Measurements from ENCODE around the gene CRABP1. TPM values are rescaled to one million over a fixed set of nuclear protein-coding genes. Genes with fewer than 3 reads are reported as not detected.

Gene CRABP1
- total RNA-seq, 1 donor from 2014 or later = not detected

DNA sequence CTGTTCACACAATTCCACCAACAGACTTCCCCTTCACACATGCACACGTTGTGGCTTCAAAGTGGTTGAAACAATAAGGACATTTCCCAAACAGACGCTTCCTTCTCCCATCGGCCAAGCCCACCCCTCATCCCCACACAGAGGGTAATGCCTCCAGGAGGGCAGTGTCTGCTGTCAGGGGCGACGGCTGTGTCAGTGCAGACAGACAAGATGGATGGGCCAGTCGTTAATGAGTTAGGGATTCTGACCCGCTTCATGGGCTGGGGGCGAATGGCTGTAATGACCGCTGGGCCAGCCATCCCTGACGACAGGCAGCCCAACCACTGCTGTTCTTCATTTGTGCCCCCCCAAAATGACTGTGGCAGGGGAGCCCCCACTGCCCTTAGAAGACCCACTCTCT is 20.6 kb upstream of the CRABP1 start:
- Histone ChIP-seq H3K27me3 (no peaks in the 10 kb centered on the region), H3K36me3 (no peaks in the 10 kb centered on the region), H3K9me3 (no peaks in the 10 kb centered on the region), H3K4me3 (no peak overlapping the region), H3K27ac (no peak overlapping the region), H3K4me1 (peaks cover 4% of the 10 kb centered on the region)
- intact Hi-C loops (cut with DNase I) = no loop called here
- TF ChIP-seq, protein P1, sequence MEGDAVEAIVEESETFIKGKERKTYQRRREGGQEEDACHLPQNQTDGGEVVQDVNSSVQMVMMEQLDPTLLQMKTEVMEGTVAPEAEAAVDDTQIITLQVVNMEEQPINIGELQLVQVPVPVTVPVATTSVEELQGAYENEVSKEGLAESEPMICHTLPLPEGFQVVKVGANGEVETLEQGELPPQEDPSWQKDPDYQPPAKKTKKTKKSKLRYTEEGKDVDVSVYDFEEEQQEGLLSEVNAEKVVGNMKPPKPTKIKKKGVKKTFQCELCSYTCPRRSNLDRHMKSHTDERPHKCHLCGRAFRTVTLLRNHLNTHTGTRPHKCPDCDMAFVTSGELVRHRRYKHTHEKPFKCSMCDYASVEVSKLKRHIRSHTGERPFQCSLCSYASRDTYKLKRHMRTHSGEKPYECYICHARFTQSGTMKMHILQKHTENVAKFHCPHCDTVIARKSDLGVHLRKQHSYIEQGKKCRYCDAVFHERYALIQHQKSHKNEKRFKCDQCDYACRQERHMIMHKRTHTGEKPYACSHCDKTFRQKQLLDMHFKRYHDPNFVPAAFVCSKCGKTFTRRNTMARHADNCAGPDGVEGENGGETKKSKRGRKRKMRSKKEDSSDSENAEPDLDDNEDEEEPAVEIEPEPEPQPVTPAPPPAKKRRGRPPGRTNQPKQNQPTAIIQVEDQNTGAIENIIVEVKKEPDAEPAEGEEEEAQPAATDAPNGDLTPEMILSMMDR (IDR thresholded peaks at IDR 0.05) = no peak
- ATAC-seq (no peak), DNase-seq (no peak)

DNA sequence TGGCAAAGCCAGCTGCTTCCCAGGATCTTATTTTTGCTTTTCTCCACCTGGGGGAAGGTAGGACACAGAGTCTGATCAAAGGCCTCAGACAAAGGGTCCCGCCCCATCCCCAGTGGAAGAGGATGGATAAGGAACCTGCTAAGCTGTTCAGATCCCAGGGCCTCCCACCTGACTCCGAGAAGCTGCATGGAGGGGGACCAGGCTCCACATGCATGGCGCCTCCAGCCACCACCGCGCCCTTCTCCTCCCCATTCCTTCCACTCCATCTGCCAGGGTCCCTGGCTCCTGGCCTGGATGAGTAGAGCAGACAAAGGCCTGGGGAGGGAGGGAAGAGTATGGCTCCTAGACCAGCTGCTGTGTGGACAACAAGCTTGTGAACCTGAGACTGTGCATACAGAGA is 20.0 kb upstream of the CRABP1 start:
- H3K27ac ChIP-seq = no peak overlapping the region
- TF ChIP-seq, protein P1 (IDR thresholded peaks at IDR 0.05) = no peak
- no peaks in the 10 kb centered on the region for H3K9me3 ChIP-seq
- H3K27me3 ChIP-seq = no peaks in the 10 kb centered on the region
- no peaks in the 10 kb centered on the region for H3K36me3 ChIP-seq
- H3K4me3 ChIP-seq = no peak overlapping the region
- DNase-seq (no peak), ATAC-seq (no peak)
- intact Hi-C loops (cut with DNase I) = no loop called here
- H3K4me1 ChIP-seq = peaks cover 4% of the 10 kb centered on the region

DNA sequence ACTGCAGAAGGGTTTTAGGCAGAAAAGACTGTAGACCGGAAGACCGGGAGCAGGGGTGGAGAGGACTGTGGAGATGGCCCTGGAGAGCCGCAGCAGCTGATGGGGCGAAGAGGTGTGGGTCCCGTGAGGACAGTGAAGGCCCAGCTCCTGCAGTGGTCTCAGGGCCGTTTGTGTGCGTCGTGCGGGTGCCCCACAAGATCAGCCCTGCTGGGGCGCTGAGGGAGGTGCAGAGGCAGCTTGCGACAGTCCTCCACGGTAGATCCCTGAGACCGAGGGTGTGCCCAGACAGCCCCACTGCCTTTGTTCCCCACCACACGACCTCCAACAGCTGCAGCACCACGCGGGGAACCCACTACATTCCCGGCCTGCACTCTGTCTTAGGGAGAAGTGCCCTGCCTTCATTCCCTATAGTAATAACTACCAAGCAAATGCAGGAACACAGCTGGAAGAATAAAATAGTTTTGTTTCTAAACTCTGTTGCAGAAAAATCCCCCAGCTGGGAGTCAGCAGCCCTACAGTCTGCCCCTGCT is 19.0 kb upstream of the CRABP1 start:
- ATAC-seq (no peak), DNase-seq (peak; percentile 52)
- H3K4me3 ChIP-seq = no peak overlapping the region
- TF ChIP-seq, protein P1 (IDR thresholded peaks at IDR 0.05) = no peak
- H3K27ac ChIP-seq = no peak overlapping the region
- H3K36me3 ChIP-seq = no peaks in the 10 kb centered on the region
- H3K27me3 ChIP-seq = no peaks in the 10 kb centered on the region
- peaks cover 4% of the 10 kb centered on the region for H3K4me1 ChIP-seq
- H3K9me3 ChIP-seq = no peaks in the 10 kb centered on the region
- intact Hi-C loops (cut with DNase I) = no loop called here

DNA sequence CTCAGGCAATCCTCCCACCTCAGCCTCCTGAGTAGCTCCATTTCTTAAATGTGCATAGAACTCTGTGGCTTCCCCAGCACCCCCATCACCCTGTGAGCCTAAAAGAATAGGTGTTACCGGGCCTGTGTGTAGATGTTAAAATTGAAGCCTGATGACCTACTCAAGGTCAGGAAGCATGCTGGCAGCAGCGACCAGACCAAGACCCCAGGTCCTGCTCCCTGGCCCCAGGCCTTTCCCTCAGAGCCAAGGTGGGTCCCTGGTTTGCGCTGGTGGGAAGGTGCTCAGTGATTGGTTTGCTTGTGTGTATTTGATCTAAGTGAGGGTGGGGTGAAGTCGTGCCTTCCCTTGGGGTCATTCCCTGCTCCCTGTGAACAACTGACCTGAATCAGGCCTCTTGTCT is 18.4 kb upstream of the CRABP1 start:
- intact Hi-C loops (cut with DNase I) = no loop called here
- Histone ChIP-seq H3K36me3 (no peaks in the 10 kb centered on the region), H3K9me3 (no peaks in the 10 kb centered on the region), H3K4me3 (no peak overlapping the region), H3K27ac (no peak overlapping the region), H3K4me1 (peaks cover 4% of the 10 kb centered on the region), H3K27me3 (no peaks in the 10 kb centered on the region)
- DNase-seq (no peak), ATAC-seq (no peak)
- TF ChIP-seq, protein P1 (IDR thresholded peaks at IDR 0.05) = no peak

DNA sequence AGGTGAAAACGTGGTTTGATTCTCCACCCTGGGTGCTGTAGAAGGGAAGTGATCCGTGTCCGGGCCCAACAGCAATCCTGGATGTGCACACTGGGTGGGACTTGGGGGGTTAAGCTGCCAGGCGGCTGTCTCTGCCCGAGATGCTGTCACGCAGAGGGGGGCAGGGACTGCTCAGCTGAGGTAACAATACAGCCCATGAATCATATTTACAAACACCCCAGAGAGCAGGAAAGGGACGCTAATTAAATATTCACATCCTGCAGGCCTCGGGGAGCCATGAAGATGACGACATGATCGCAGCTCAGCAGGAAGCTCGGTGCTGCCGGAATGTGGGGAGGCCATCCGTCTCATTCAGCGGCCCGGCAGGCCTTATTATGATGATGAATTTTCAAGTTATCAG is 17.9 kb upstream of the CRABP1 start:
- Histone ChIP-seq H3K27me3 (no peaks in the 10 kb centered on the region), H3K4me1 (peaks cover 4% of the 10 kb centered on the region), H3K36me3 (no peaks in the 10 kb centered on the region), H3K27ac (no peak overlapping the region), H3K4me3 (no peak overlapping the region), H3K9me3 (no peaks in the 10 kb centered on the region)
- ATAC-seq (peak; percentile 46), DNase-seq (peak; percentile 54)
- intact Hi-C loops (cut with DNase I) = no loop called here
- TF ChIP-seq, protein P1 (IDR thresholded peaks at IDR 0.05) = no peak
